ENCODE results near the gene ISOC1.

ISOC1 gene

DNA sequence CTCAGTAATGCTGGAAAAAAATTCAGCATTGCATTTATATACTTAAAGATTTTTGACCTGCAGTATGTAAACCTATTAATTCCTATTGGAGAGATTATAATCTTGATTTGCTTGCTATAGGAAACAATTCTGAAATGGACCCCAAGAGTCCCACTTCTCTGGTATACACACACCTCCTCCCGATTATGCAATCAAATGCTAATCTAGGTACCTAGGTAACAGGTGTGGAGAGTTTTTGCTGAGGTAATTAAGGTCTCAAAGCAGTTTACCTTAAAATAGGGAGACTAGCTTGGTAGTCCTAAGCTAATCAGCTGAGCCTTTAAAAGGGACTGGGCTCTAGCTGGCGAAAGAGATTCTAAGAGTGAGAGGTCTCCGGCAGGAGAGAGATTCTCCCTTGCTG is 22.2 kb downstream of the ISOC1 start:
- POLR2A ChIA-PET (ENCODE audit: low non-redundant PET) = no interaction called here
- TF ChIP-seq, protein P1, sequence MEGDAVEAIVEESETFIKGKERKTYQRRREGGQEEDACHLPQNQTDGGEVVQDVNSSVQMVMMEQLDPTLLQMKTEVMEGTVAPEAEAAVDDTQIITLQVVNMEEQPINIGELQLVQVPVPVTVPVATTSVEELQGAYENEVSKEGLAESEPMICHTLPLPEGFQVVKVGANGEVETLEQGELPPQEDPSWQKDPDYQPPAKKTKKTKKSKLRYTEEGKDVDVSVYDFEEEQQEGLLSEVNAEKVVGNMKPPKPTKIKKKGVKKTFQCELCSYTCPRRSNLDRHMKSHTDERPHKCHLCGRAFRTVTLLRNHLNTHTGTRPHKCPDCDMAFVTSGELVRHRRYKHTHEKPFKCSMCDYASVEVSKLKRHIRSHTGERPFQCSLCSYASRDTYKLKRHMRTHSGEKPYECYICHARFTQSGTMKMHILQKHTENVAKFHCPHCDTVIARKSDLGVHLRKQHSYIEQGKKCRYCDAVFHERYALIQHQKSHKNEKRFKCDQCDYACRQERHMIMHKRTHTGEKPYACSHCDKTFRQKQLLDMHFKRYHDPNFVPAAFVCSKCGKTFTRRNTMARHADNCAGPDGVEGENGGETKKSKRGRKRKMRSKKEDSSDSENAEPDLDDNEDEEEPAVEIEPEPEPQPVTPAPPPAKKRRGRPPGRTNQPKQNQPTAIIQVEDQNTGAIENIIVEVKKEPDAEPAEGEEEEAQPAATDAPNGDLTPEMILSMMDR (conservative IDR thresholded peaks at IDR 0.05; ENCODE audit: low read depth) = no peak
- no peak overlapping the region for H3K27ac ChIP-seq
- CTCF ChIA-PET = interaction anchor here (0.6 kb wide), 1 partner anchor 249 kb away, joined by 3 read pairs; no protein-coding TSS in a partner anchor
- DNase-seq (ENCODE audit: low spot score) = no peak

DNA sequence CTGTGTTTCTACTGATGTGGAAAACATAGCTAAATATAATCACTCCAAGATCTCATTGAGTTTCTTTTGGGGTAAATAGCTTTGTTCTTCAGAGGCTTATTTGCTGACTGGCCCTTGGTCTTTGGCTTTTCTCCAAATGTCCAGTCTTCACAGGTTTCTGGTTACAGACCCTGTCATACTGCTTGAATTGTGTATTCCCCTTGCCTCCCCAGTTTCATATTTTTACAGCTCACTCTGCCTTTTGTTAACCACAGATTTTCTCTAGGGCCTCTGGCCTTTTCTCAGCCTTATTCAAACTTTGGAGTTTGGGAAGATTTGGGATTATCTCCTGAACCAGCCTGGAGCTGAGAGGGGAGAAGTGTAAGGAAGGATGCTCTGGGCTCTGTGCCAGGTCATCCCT is 23.9 kb downstream of the ISOC1 start:
- no peak overlapping the region for H3K27ac ChIP-seq
- DNase-seq (ENCODE audit: low spot score) = no peak
- ChIA-PET POLR2A (ENCODE audit: low non-redundant PET) (no interaction called here), CTCF (interaction anchor here (0.6 to 1.1 kb wide), 2 partner anchors 9 to 550 kb away, joined by 3 read pairs; no protein-coding TSS in a partner anchor)
- TF ChIP-seq, protein P1 (conservative IDR thresholded peaks at IDR 0.05; ENCODE audit: low read depth) = no peak

DNA sequence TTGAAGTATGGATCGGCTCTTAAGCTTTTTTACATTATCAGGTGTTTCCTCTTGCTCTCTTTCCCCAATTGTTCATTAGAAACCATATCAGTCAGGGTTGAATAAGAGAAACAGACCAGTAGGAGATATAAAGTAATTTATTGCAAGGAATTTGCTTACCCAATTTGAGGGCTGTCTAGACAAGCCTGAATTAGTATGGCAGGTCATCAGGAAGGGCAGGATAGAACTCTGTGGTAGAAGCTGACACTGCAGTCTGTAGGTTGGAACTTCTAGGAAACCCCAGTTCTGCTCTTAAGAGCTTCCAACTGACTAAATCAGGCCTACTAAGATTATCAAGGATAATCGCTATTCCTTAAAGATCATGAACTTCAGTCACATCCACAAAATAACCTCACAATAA is 24.3 kb downstream of the ISOC1 start:
- POLR2A ChIA-PET (ENCODE audit: low non-redundant PET) = no interaction called here
- DNase-seq (ENCODE audit: low spot score) = no peak
- CTCF ChIA-PET = interaction anchor here (0.6 to 1.1 kb wide), 2 partner anchors 9 to 549 kb away, joined by 3 read pairs; no protein-coding TSS in a partner anchor
- TF ChIP-seq, protein P1 (conservative IDR thresholded peaks at IDR 0.05; ENCODE audit: low read depth) = no peak
- no peak overlapping the region for H3K27ac ChIP-seq

DNA sequence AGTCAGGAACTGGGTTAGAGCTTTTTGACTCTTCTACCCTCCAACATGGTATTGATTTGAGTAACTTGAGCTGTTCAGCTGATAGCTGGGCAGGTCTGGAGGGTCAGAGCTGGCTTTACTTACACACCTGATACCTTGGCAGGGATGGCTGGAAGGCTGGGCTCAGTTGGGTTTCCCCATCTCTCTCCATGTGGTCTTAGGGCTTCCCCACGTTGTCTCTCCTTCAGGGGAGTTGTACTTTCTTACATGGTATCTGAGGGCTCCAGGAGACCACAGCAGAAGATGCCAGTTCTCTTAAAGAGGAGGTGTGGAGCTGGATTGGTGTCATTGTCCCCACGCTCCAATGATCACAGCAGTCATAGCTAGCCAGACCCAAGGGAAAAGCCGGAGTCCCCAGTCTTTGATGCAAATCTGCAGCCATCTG is 25.6 kb downstream of the ISOC1 start:
- POLR2A ChIA-PET (ENCODE audit: low non-redundant PET) = no interaction called here
- CTCF ChIA-PET = interaction anchor here (1.0 kb wide), 1 partner anchor 215 kb away, joined by 4 read pairs; no protein-coding TSS in a partner anchor
- DNase-seq (ENCODE audit: low spot score) = no peak
- H3K27ac ChIP-seq = no peak overlapping the region
- TF ChIP-seq, protein P1 (conservative IDR thresholded peaks at IDR 0.05; ENCODE audit: low read depth) = no peak

DNA sequence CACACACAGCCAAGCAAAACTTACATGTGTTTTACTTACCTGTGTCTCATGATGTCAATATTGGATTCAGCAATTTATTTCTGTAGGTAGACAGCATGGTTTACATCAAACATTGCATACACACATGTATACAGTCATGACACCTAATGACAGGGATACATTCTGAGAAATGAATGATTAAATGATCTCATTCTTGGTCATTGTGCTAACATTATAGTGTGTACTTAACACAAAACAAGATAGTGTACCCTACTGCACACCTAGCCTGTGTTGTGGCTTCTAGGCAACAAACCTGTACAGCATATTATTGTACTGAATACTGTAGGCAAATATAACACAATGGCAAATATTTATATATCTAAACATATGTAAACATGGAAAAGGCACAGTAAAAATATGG is 28.0 kb downstream of the ISOC1 start:
- TF ChIP-seq, protein P1 (conservative IDR thresholded peaks at IDR 0.05; ENCODE audit: low read depth) = no peak
- DNase-seq (ENCODE audit: low spot score) = no peak
- ChIA-PET POLR2A (ENCODE audit: low non-redundant PET) (no interaction called here), CTCF (no interaction called here)
- H3K27ac ChIP-seq = no peak overlapping the region

DNA sequence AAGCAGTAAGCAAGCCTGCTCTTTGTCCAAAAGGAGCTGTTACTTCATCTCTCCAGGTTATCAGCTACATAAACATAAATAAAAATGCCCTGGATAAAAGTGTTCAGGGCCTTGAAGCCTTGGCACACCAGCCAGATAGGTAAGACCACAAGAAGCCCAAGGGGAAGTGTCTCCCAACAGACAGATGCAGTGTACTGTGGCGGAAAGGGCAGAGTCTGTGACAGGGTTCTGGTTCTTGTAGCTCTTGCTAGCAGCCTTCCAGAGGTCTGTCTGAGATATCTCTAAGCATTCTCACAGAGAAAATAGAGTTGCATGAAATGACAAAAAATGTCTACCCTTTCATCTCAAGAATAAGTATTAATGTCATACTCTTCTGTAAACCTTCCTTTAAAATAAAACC is 30.1 kb downstream of the ISOC1 start:
- no peak for DNase-seq (ENCODE audit: low spot score)
- TF ChIP-seq, protein P1 (conservative IDR thresholded peaks at IDR 0.05; ENCODE audit: low read depth) = no peak
- ChIA-PET POLR2A (ENCODE audit: low non-redundant PET) (no interaction called here), CTCF (no interaction called here)
- no peak overlapping the region for H3K27ac ChIP-seq
